SKM-1 treated with dmso at 0.1 percent for 144 hours (cell line): ENCODE measurements around the gene ASB11.
"Not testable (repeated sequence)": the region's sequence is repeated elsewhere in the genome, so short reads cannot be mapped to it uniquely, and the experiment has no call there.

ENCODE experiments used
- DNase-seq: peaks from one replicate; lab custom pipeline; 2025; ENCODE audit not compliant: unreplicated experiment; lab: John Stamatoyannopoulos, UW

Gene ASB11

DNA sequence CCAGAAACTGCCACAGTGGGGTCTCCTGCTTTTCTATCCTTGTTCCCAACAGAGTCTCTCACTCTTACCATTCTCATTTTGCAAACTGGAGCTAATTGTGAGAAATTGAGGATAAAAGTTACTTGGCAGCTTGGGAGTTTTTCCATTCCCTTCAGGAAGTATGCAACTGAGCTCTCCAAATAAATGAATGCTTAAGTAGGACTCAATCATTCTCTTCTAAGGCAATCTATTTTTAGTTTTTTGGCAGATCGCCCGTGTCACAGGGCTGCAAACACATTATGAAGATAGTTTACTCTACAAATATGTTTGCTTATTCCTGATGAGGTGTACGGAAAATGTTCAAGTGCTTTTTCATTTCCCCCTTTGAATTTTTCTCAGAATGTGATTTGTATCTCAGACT is 5.3 kb downstream of the ASB11 start:
- no peak for DNase-seq

DNA sequence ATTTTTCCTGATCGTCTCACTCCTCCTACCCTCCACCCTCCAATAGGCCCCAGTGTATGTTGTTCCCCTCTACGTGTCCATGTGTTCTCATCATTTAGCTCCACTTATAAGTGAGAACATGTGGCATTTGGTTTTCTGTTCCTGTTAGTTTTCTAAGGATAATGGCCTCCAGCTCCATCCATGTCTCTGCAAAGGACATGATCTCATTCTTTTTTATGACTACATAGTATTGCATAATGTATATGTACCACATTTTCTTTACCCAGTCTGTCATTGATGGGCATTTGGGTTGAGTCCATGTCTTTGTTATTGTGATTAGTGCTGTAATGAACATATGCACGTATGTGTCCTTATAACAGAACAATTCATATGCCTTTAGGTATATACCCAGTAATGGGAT is 9.5 kb downstream of the ASB11 start:
- DNase-seq: not testable (repeated sequence)

DNA sequence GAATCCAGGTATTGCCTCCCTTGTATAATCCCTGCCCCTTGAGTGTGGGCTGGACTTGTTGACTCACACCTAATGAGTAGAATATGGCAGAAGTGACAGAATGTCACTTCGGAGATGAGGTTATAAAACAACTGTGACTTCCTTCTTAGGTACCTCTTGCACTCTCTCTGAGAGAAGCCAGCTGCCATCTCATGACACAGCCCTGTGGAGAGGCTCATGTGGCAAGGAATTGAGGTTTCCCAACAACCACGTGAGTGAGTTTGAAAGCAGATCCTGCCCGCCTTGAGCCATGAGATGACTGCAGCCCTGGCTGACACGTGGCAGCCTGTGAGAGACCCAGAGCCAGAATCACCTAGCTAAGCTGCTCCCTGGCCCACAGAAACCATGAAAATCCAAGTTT is 13.5 kb downstream of the ASB11 start:
- DNase-seq: peak; percentile 59

DNA sequence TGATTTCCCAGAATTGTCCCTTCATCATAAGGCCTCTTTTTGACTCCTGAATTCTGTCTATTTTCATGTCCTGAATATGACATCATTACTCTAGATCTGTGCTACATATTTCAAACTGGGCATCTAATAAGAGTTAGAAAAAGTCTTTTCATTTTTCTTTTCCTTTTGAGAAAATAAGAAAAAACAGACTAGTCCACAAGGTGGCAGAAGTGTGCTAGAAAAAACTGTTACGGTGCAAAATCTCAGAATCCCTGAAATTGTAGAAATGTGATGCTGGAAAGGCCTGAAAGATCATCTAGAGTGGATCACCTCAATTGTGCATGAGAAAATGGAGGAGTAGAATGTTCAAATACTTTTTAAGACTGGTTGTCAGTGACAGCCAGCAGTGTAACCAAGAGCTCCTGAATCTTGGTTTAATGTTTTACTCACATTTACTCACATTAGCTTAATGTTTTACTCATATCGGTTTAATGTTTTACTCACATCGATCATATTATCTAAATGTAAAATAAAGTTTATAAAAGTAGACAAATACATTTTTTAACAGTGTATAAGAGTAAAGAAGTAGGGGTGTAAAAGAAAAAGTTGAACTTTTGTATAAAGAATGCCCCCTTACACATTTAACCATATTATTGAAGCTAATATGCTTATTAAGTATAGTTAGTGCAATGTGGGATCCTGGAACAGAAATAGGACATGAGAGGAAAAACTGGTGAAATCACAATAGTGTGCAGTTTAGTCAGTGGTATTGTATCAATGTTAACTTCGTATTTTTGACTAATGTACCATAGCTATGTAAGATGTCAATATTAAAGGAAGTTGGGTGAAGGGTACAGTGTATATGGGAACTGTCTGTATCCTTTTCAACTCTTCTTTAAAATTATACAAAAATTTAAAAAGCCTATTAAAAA is 15.2 kb downstream of the ASB11 start:
- DNase-seq: no peak

DNA sequence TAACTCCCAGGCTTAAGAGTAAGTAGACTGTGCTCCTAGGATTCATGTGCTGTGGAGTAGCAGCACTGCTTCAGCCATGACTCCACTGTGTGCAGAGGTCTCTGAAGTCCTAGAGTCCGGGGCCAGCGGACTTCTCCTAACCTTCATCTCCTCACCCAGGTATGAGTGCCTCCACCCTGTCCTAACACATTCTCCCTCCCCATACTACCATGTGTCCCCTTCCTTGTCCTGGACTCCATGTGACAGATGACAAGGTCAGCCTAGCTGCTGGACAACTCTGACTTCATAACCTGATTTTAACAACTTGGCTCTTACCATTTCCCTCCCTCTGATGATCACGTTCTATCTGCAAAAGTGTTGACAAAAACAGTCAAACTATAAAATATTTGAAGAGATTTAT is 16.7 kb downstream of the ASB11 start:
- DNase-seq: no peak

DNA sequence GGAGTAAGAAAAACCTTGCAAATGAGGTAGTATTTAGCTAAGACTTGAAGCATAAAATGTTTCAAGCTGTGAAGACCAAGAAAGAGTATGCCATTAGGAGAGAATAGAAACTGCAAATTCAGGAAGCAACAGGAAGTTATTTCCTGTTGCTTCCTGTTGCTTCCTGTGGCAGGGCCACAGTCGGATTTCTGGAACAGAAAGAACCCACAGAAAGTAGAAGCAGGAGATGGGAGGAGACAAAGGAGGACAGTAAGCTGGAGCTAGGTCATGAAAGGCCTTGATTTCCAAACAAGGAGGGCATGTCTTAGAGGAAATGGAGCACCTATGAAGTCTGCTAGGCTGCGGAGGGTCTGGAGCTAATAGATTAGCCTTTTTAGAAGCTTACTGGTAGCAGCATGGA is 17.2 kb downstream of the ASB11 start:
- DNase-seq: no peak

DNA sequence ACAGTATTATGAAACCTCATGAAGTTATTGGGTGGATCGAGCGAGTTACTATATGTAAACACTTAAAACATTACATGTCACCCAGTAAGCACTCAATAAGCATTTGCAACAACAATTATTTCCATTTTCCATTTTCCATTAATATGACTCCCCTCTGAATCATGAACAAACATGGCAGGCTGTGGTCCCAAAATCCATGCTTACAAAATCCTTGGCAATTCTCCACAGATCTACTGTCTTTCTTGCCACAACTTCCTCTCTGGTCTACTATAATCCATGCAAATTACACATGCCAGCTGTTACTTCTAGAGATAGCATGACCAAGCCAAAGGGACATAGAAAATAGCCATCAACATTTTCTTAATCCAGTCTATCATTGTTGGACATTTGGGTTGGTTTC is 22.0 kb downstream of the ASB11 start:
- DNase-seq: no peak

DNA sequence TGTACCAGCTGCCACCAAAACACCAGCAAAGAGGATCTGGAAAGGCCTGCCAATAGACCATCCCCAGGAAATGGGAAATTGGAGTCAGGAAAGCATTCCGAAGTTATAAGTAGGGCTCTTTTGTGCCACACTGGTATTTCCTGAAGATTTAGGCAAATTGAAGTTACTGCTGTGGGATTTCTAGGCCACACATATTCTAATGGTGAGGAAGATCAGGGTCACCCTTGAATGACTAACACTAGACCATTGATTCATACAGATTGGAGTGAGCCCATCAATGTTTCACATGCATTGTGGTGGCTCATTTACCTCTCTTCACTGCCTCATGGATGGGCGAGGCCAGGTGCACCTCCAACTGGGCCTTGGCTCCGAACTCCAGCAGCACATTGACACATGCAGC is 22.6 kb downstream of the ASB11 start:
- no peak for DNase-seq

DNA sequence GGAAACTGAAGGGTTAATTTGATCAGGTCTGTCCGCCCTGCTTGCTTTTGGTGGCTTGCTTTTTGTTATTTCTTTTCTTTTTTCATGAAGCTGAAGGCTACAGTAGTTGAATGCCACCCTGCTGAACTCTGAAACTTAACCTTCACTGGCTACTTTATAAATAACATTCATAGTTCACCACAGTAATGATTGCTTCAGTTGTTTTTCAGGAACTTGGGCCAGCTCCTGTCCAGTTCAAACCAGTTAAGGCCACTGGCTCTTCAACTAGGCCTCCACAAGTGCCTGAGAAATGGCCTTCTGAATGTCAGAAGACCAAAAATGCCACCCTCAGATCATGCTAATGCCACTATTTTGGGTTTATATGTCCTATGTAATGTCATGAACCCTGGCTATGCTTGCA is 37.8 kb downstream of the ASB11 start:
- no peak for DNase-seq

DNA sequence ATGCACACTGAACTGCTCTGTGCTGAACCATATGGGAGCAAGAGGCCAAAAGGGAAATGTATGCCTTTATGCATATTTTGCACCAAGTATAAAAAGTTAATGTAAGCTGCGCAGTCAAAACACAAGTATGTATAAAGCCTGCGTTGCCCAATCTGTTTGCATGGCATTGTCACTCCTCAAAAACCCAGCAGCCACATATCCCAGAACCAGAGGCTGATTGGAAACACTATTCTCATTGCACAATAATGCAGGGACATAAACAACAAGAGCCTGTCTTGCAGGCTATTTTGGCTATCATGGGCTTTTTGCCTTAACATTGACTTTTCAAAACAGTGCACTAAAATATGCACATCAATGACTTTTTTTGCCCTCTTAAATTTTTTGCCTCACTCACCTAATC is 40.5 kb downstream of the ASB11 start:
- DNase-seq: no peak

DNA sequence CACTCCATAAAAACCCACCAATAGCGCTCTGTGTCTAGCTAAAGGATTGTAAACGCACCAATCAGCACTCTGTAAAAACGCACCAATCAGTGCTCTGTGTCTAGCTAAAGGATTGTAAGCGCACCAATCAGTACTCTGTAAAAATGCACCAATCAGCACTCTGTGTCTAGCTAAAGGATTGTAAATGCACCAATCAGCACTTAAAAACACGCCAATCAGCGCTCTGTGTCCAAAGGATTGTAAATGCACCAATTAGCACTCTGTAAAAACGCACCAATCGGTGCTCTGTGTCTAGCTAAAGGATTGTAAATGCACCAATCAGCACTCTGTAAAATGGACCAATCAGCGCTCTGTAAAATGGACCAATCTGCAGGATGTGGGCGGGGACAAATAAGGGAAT is 42.2 kb downstream of the ASB11 start:
- not testable (repeated sequence) for DNase-seq

DNA sequence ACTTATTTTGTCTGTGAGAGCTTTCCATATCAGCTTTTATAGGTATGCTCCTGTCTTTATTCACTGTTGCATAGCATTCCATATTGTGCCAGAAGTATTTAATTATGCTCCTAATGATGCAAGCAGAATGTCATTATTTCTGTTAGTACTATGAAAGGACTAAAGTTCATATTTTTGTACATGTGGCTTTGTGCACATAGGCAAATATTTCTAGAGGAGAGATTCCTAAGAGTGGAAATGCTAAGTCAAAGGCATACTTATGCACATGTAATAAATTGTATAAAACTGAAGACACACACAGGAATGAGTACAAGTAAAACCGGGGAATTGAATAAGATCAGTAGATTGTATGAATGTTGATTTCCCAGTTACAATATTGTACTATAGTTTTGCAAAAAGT is 43.7 kb downstream of the ASB11 start:
- DNase-seq: no peak

DNA sequence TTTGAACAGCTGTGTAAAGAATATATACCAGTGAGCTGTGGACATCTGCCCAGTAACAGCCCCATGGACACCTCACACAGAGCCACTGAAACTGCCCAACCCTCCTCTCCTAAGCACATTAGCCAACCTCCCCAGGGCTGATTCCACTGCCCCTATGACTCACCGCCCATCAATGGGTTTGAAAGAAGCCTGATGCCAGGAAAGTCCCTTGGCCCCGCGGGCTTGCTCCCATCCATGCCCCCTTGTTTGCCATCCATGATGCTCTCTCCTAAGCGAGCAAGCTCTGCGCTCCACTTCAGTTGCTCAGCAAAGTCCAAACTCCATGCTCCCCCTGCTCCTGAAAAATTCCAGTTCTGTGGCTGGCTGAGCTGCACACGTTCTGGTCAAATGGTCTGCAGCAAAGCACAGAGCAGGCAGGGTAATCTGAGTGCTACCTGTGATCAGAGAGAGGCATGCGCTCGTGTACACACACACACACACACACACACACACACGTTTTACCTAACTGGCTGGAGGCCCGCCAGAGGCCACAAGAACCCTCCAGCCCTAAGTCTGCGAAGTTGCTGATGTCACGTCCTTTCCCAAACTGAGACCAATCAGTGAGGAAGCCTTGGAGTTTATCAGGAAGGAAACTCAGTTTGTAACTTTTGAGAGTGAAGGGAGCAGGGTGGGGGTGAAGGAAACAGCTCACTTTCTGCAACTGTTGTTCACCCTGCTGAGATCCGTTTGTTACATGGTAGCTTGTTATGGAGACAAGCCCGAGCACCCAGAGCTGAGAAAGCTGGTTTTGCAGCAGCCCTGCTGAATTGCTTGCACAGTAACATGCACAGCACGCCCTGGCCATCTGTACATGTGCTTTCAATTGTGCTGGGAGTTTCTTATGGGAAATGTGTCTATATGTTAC is 45.6 kb downstream of the ASB11 start, which contains the start of gene ASB9:
Gene ASB9, minus strand, starts transcription at position 466 of the 904 bp plus-strand sequence. Its CDS starts 209 bp downstream, at position 257.
- DNase-seq: no peak

DNA sequence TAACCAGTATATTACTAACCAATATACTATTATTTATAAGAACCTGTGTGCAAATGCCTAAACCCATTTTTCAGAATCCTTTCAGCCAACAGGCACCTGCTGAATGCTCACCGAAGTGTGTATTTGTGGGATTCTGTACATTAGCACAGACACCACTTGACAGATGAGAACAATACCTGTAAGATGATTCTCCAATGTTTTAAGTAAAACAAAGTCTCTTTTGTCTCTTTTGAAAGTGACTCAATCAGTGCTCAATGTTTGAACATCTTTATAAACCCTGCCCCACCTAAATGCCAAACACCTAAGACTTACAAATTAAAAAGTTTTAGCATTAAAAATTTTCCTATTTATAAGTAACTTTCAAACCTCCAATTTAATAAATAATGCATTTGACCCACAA is 46.3 kb downstream of the ASB11 start:
- DNase-seq: no peak

DNA sequence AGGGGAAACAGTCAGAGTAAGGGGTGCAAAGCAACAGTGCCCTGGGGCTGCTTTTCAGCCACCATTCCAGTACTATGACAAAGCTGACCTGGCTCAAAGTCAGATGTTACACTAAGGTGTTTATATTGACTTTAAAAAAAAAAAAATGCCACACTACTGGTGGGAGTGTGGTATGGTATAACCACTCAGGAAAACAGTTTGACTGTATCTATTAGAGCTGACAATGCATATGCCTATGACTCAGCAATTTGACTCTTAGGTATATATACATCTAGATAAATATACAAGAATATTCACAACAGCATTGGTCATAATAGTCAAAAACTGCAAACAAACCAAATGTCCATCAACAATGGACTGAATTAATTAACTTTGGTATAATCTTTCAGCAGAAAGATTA is 60.6 kb downstream of the ASB11 start:
- DNase-seq: no peak

DNA sequence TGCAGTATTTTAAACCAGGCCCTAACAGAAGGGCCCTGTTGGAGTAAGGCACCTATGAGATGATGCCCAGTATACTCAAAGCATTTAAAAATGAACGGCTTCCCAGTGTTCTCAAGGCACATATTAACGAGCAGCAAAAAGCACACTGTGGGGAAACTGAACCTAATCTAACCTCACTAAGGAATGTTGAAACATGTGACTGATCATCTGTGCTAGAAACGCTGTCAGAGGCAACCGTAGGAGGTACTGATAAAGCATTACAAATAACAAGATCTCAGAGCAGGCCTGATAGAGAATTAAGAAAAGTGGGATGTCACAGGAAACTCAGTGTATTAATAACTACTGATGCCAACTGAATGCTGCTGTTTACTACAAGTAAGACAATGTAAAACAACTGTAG is 69.5 kb downstream of the ASB11 start:
- no peak for DNase-seq

DNA sequence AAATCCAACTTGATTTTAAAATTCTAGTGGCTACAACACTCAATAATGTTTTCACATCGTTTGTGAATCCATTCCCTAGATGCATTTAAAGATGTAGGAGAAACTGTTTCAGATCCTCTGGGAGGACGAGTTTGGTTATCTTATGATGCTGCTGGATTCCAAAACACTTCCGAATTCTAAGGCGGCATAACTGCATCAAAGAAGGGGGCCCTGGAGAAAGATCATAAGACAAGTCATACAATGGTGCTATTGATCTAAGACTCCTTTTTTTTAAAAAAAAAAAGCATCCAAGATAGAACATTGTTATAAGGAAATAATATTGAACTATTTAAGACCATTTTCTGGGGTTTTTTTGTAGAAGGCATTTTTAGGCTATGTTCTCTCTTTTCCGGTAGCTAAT is 71.0 kb downstream of the ASB11 start:
- no peak for DNase-seq

DNA sequence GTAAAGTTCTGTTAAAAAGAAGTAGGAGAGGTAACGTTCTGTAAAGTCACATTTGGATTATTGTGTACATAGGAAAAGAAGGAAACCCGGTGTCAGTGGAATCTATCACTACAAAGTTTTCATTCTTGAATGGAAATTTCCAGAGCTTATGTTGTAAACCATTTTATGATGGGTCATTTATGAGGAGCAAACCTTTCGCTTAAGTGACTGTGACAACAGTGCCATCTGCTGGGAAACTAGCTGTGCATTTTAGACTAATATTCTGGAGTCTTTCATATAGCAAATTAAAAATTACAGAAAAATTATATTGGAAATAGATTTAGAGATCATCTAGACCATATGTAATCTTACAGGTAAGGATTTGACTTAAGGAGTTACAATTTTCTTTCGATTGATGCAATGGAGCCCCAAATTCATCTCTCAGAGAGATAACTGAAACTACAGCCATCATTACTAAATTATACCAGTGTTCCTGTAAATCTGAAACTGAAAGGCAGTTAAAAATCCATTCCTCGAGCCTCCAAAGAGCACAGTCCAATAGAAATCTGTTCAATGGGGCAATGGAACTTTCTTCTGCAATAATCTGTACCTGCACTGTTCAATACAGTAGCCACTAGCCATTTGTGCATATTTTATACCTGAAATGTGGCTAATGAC is 72.4 kb downstream of the ASB11 start:
- peak; percentile 15 for DNase-seq

DNA sequence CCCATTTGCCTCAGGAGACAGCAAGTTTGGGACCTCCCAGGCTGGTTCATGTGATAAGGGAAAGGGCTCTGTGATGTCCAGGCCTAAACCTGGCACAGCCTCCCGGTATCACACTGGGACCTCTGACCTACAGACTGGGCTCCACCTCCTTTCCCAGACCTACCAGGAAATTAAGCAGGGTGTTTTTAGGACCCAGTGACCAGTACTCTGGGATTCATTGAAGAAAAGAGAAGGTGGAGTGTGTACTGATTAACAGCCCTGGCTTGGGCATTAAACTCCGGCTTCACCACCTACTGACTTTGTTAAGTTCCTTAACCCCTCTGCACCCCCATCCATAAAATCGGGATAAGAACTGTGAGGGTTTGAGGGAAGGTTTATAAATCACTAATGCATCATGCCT is 74.1 kb downstream of the ASB11 start:
- no peak for DNase-seq

DNA sequence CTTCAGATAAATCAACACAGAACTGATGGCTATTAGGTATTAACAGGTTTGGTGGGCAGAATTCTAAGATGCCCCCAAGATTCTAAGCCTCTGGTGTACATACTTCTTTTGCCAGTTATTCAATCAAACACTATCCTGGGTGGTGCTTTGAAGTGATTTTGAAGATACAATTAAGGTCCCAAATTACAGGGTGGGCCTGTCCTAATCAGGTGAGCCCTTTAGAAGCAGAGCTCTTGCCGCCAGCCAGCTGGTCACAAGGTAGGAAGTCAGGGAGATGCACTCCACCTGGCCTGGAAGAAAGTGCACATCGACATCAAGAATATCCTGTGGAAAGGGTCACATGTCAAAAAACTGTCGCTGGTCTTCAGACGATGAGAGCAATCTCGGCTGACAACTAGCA is 75.0 kb downstream of the ASB11 start:
- no peak for DNase-seq

DNA sequence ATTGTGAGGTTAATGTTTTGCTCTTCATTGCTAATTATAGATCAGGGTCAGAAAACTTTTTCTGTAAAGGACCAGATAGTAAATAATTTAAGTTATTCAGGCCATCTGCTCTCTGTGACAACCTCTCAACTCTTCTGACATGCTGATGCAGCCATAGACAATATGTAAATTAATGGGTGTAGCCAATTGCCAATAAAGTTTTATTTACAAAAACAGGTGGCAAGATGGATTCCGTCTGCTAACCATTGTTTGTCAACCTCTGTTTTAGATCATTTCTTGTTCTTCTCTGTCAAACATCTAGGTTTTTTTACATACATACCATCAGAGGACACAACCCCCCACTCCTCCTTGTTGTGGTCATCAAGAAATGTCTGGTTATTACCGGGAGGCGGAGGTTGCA is 79.3 kb downstream of the ASB11 start:
- no peak for DNase-seq
